SK-N-SH treated with all-trans-retinoic acid at 6 μM for 48 hours (cell line): ENCODE results near the gene NME3.

ENCODE experiments used
- ZFP3 ChIP-seq: fragments of 250-450 bp; sonication (Bioruptor Pico); IDR thresholded peaks from 2 replicates; pipeline ENCODE4 v1.5.0; 2020; ENCODE audit warnings: mild to moderate bottlenecking, moderate library complexity
- ZNF8 ChIP-seq: fragments of 450-650 bp; formaldehyde crosslinking; IDR thresholded peaks from 2 replicates; pipeline ENCODE4 v1.5.0; 2020; ENCODE audit warnings: mild to moderate bottlenecking, moderate library complexity
- TF ChIP-seq, protein P1 (sequence below): fragments of 250-450 bp; sonication (Bioruptor Pico); IDR thresholded peaks from 2 replicates; pipeline ENCODE4 v1.8.0; 2021; ENCODE audit warnings: low read depth, mild to moderate bottlenecking, moderate library complexity, borderline replicate concordance

DNA sequence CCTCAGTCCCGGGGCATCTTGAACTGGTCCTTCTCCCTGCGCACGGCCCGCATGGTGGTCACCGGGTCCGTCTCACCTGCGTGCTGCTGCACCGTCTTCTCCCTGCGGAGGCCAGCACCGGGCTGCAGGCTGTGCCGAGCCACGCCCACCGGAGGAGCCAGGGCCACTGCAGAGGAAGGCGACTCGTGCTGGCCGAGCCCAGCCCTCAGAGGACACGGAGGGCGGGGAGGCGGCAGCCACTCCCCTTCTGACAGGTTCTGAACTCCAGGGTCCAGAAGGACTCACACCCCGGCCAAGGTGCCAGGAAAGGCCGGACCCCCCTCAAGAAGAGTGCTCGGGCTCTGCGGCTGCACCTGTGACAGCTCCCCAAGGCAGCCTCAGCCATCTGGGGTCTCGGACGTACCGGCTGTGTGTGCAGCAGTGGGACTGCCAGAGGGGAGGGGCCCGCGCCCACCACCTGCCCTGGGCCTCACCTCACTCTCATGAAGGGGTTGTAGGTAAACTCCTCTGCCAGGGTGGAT is 38.0 kb upstream of the NME3 start:
- TF ChIP-seq, protein P1, sequence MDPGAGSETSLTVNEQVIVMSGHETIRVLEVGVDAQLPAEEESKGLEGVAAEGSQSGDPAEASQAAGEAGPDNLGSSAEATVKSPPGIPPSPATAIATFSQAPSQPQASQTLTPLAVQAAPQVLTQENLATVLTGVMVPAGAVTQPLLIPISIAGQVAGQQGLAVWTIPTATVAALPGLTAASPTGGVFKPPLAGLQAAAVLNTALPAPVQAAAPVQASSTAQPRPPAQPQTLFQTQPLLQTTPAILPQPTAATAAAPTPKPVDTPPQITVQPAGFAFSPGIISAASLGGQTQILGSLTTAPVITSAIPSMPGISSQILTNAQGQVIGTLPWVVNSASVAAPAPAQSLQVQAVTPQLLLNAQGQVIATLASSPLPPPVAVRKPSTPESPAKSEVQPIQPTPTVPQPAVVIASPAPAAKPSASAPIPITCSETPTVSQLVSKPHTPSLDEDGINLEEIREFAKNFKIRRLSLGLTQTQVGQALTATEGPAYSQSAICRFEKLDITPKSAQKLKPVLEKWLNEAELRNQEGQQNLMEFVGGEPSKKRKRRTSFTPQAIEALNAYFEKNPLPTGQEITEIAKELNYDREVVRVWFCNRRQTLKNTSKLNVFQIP (CRISPR knock-in tag) = no peak
- TF ChIP-seq ZNF8 (CRISPR knock-in tag) (no peak), ZFP3 (CRISPR knock-in tag) (no peak)
